Adrenal gland (tissue), 5 donors: ENCODE measurements around the gene THSD7A.

Experiments
- CTCF ChIP-seq, 6 experiments: fragments of 450-650 bp in 4 of 6; fragments of 200-600 bp in 2 of 6; sonication (generic) in 1 of 6; IDR thresholded peaks; 1 replicate in 5 of 6; 2 replicates in 1 of 6; pipeline versions ENCODE4 v1.5.1 to v1.8.0; 2016 to 2021; ENCODE audit warnings: antibody characterized with exemption in 6 of 6, mild to moderate bottlenecking in 2 of 6, moderate library complexity in 1 of 6
- POLR2A ChIP-seq, 2 donors: fragments of 450-650 bp; IDR thresholded peaks; one replicate each; pipeline ENCODE4 v1.6.1; 2017; ENCODE audit warnings: antibody characterized with exemption in 2 of 2, mild to moderate bottlenecking in 2 of 2, moderate library complexity in 1 of 2
- donor health status: DM: no; HTN: no; CAD: no.

- TF ChIP-seq CTCF (IDR thresholded peaks at IDR 0.05) (no peak), POLR2A (IDR thresholded peaks at IDR 0.05) (no peak)
Measured at GRCh38 chr7:11437994-11438393, 394.0 kb downstream of the THSD7A start.
